H1 (cell line): ENCODE measurements around the gene SPEN. TPM values are rescaled to one million over a fixed set of nuclear protein-coding genes. Genes with fewer than 3 reads are reported as not detected.

Source experiments
- CTCF ChIA-PET: fragments of 300-600 bp; sonication (Branson Sonifier 250); formaldehyde crosslinking; loops from one replicate; lab custom pipeline; 2021; ENCODE audit not compliant: partially characterized antibody; lab: Charles Lee
- POLR2A ChIA-PET: fragments of 300-600 bp; sonication (Branson Sonifier 250); formaldehyde crosslinking; loops from one replicate; lab custom pipeline; 2021; ENCODE audit warnings: inconsistent platforms; ENCODE audit not compliant: partially characterized antibody; lab: Charles Lee
- DNase-seq, 2 experiments: peaks; one replicate each; pipeline versions ENCODE4 v3.0.0 to v3.0.0-alpha.2; 2010 to 2022; ENCODE audit warnings: low spot score in 2 of 2, low read depth in 1 of 2, mixed read lengths in 1 of 2
- FAIRE-seq: peaks from 2 replicates; lab custom pipeline; 2011; peaks lifted over from hg19 to GRCh38; lab: Jason Lieb, UNC
- H2AFZ ChIP-seq: 2 replicates; pipeline ENCODE4 v1.8.1; 2012; ENCODE audit warnings: low read length, inconsistent platforms
- H2AK5ac ChIP-seq: 2 replicates; pipeline ENCODE4 v1.6.1; 2013; ENCODE audit warnings: low read depth, low read length
- H2BK120ac ChIP-seq: replicated peaks from 2 replicates; pipeline ENCODE3; 2013; ENCODE audit warnings: low read depth, low read length, inconsistent platforms
- H2BK12ac ChIP-seq: 2 replicates; pipeline ENCODE4 v1.6.1; 2013; ENCODE audit warnings: low read depth, low read length
- H2BK15ac ChIP-seq: 2 replicates; pipeline ENCODE4 v1.6.1; 2013; ENCODE audit warnings: low read length
- H2BK20ac ChIP-seq: 2 replicates; pipeline ENCODE4 v1.6.1; 2013; ENCODE audit warnings: low read length
- H2BK5ac ChIP-seq: 2 replicates; pipeline ENCODE4 v1.6.1; 2013; ENCODE audit warnings: low read depth, low read length
- H3K14ac ChIP-seq: 2 replicates; pipeline ENCODE4 v1.6.1; 2013; ENCODE audit warnings: inconsistent platforms; ENCODE audit not compliant: insufficient read length
- H3K18ac ChIP-seq: 2 replicates; pipeline ENCODE4 v1.6.1; 2013; ENCODE audit warnings: low read length; ENCODE audit errors: extremely low read depth
- H3K23ac ChIP-seq: 2 replicates; pipeline ENCODE4 v1.6.1; 2013; ENCODE audit warnings: inconsistent platforms; ENCODE audit not compliant: insufficient read length
- H3K23me2 ChIP-seq: 2 replicates; pipeline ENCODE4 v1.6.1; 2013; ENCODE audit warnings: low read depth, low read length
- H3K27ac ChIP-seq: 2 replicates; pipeline ENCODE4 v1.6.1; 2011; ENCODE audit warnings: low read depth, low read length, inconsistent platforms
- H3K27me3 ChIP-seq, 4 experiments: replicated peaks in 1 of 4; 1 replicate in 1 of 4; 2 replicates in 3 of 4; pipeline versions ENCODE4 v1.6.1 to v1.8.1; 2011 to 2013; ENCODE audit warnings: low read length in 3 of 4, mild to moderate bottlenecking in 3 of 4, inconsistent platforms in 2 of 4, mixed read lengths in 2 of 4, moderate library complexity in 1 of 4; ENCODE audit not compliant: control insufficient read depth in 3 of 4, insufficient read depth in 3 of 4; ENCODE audit errors: extremely low read depth in 1 of 4
- H3K36me3 ChIP-seq, 4 experiments: 2 replicates each; pipeline versions ENCODE4 v1.6.1 to v1.8.1; 2011 to 2013; ENCODE audit warnings: mild to moderate bottlenecking in 4 of 4, low read length in 3 of 4, moderate library complexity in 2 of 4, control low read depth in 1 of 4, inconsistent platforms in 1 of 4; ENCODE audit not compliant: insufficient read depth in 4 of 4, control insufficient read depth in 2 of 4
- H3K4ac ChIP-seq: replicated peaks from 2 replicates; pipeline ENCODE3; 2013; ENCODE audit warnings: low read length, low read depth, mixed read lengths, inconsistent platforms; ENCODE audit not compliant: insufficient read length
- H3K4me1 ChIP-seq, 4 experiments: replicated peaks in 1 of 4; 1 replicate in 1 of 4; 2 replicates in 3 of 4; pipeline versions ENCODE4 v1.6.1 to v1.8.1; 2011 to 2013; ENCODE audit warnings: low read length in 3 of 4, inconsistent platforms in 2 of 4, mixed read lengths in 1 of 4; ENCODE audit not compliant: insufficient read depth in 4 of 4, control insufficient read depth in 3 of 4
- H3K4me2 ChIP-seq, 2 experiments: 2 replicates each; pipeline versions ENCODE4 v1.6.1 to v1.8.1; 2011 to 2013; ENCODE audit warnings: low read depth in 2 of 2, low read length in 2 of 2, control low read depth in 1 of 2, inconsistent platforms in 1 of 2, mild to moderate bottlenecking in 1 of 2; ENCODE audit not compliant: insufficient read depth in 1 of 2
- H3K4me3 ChIP-seq, 4 experiments: fragments of 200-600, 300-600 bp in 1 of 4; sonication (generic), shearing (Covaris generic), sonication (Bioruptor Twin) in 1 of 4; 2 replicates each; pipeline versions ENCODE4 v1.5.1 to v1.8.1; 2011 to 2016; ENCODE audit warnings: low read length in 4 of 4, low read depth in 3 of 4, control low read depth in 2 of 4, inconsistent platforms in 2 of 4, mild to moderate bottlenecking in 2 of 4, mixed read lengths in 1 of 4, moderate library complexity in 1 of 4; ENCODE audit not compliant: insufficient read depth in 2 of 4; ENCODE audit errors: extremely low read depth in 1 of 4
- H3K56ac ChIP-seq: replicated peaks from 2 replicates; pipeline ENCODE3; 2013; ENCODE audit warnings: low read depth, mild to moderate bottlenecking, mixed read lengths, low read length, inconsistent platforms; ENCODE audit not compliant: insufficient read length
- H3K79me1 ChIP-seq: 2 replicates; pipeline ENCODE4 v1.6.1; 2013; ENCODE audit warnings: low read depth, low read length, control low read depth
- H3K79me2 ChIP-seq, 2 experiments: 2 replicates each; pipeline versions ENCODE4 v1.6.1 to v1.8.1; 2012 to 2013; ENCODE audit warnings: low read length in 2 of 2, mild to moderate bottlenecking in 2 of 2, inconsistent platforms in 1 of 2; ENCODE audit not compliant: insufficient read depth in 2 of 2, control insufficient read depth in 1 of 2
- H3K9ac ChIP-seq, 4 experiments: replicated peaks in 1 of 4; 1 replicate in 1 of 4; 2 replicates in 3 of 4; pipeline versions ENCODE4 v1.6.1 to v1.8.1; 2011 to 2013; ENCODE audit warnings: low read depth in 3 of 4, low read length in 3 of 4, control low read depth in 2 of 4, mild to moderate bottlenecking in 2 of 4, moderate library complexity in 2 of 4, inconsistent platforms in 1 of 4; ENCODE audit errors: extremely low read depth in 1 of 4
- H3K9me3 ChIP-seq, 2 experiments: 2 replicates each; pipeline versions ENCODE4 v1.6.1 to v1.8.1; 2012 to 2013; ENCODE audit warnings: mild to moderate bottlenecking in 2 of 2, moderate library complexity in 2 of 2, control low read depth in 1 of 2, inconsistent platforms in 1 of 2, low read depth in 1 of 2, low read length in 1 of 2, mixed read lengths in 1 of 2; ENCODE audit not compliant: insufficient read depth in 2 of 2
- H4K20me1 ChIP-seq, 2 experiments: replicated peaks in 1 of 2; 2 replicates each; pipeline versions ENCODE3 to v1.8.1; 2011 to 2013; ENCODE audit warnings: inconsistent platforms in 2 of 2, low read length in 2 of 2, mild to moderate bottlenecking in 1 of 2; ENCODE audit not compliant: insufficient read depth in 2 of 2, control insufficient read depth in 1 of 2
- H4K5ac ChIP-seq: 2 replicates; pipeline ENCODE4 v1.6.1; 2013; ENCODE audit warnings: low read length, low read depth, mixed read lengths, inconsistent platforms; ENCODE audit not compliant: insufficient read length
- H4K8ac ChIP-seq: 2 replicates; pipeline ENCODE4 v1.8.0; 2013; ENCODE audit warnings: mild to moderate bottlenecking, moderate library complexity, low read length, inconsistent platforms; ENCODE audit not compliant: insufficient read depth; ENCODE audit errors: extremely low read depth
- H4K91ac ChIP-seq: replicated peaks from 2 replicates; pipeline ENCODE3; 2013; ENCODE audit warnings: low read length, mixed read lengths, inconsistent platforms; ENCODE audit not compliant: insufficient read length
- ASH2L ChIP-seq: fragments of 200-600, 300-600 bp; sonication (generic); IDR thresholded peaks from one replicate; pipeline ENCODE4 v1.7.1; 2017; ENCODE audit warnings: low read length
- CEBPB ChIP-seq: IDR thresholded peaks from 2 replicates; pipeline ENCODE4 v1.6.1; 2012; ENCODE audit warnings: low read depth, low read length
- GTF2F1 ChIP-seq: IDR thresholded peaks from 2 replicates; pipeline ENCODE4 v1.6.1; 2012; ENCODE audit warnings: low read depth, low read length, improper control_type of control experiment, borderline replicate concordance
- MAFK ChIP-seq: IDR thresholded peaks from 2 replicates; pipeline ENCODE4 v1.6.1; 2012; ENCODE audit warnings: low read depth, mild to moderate bottlenecking, improper control_type of control experiment, low read length
- RFX5 ChIP-seq: IDR thresholded peaks from 2 replicates; pipeline ENCODE4 v1.6.1; 2011; ENCODE audit warnings: low read depth, low read length, improper control_type of control experiment, borderline replicate concordance
- SIX5 ChIP-seq: IDR thresholded peaks from 2 replicates; pipeline ENCODE4 v1.6.1; 2011; ENCODE audit warnings: mild to moderate bottlenecking, low read depth, low read length
- WGBS, 2 experiments: shearing (Covaris generic) in 1 of 2; methylation state at CpG; one replicate each; pipeline versions ENCODE4 v1.1.6 to v1.1.7; 2013 to 2015; ENCODE audit warnings: low lambda C conversion rate in 2 of 2, mixed read lengths in 2 of 2, inconsistent platforms in 1 of 2, low coverage in 1 of 2, missing lambda C conversion rate in 1 of 2; ENCODE audit not compliant: insufficient replicate concordance in 2 of 2, insufficient coverage in 1 of 2, insufficient read length in 1 of 2; ENCODE audit errors: extremely low coverage in 1 of 2, missing lambda C conversion rate in 1 of 2; 5-methylcytosine and 5-hydroxymethylcytosine counted together
- polyA plus RNA-seq, 7 experiments: library from polyadenylated mRNA; depleted of rRNA in 3 of 7; stranded (reverse) in 5 of 7; unstranded in 2 of 7; fragments of >200 nt in 5 of 7; fragments of 200-250 nt in 2 of 7; gene quantifications; 1 replicate in 5 of 7; 2 replicates in 1 of 7; 4 replicates in 1 of 7; pipeline versions ENCODE4 v1.2.1 to v1.2.3, GENCODE V29; 2011 to 2013; ENCODE audit warnings: missing spikeins in 2 of 7, mixed read lengths in 2 of 7
- total RNA-seq: library from RNA; stranded (reverse); fragmentation: NEBNext Ultra II Directional; extraction: Animal tissue kit (Norgen Biotek cat#: 25700); gene quantifications from 2 replicates; pipeline ENCODE4 v1.2.1, GENCODE V29; 2021
- TF ChIP-seq, protein P1 (sequence below): IDR thresholded peaks from 2 replicates; pipeline ENCODE4 v1.6.1; 2012; ENCODE audit warnings: inconsistent platforms

The SPEN gene
- total and polyA plus RNA-seq, 2 of the 8 experiments (the other 6 are each of a cell fraction or from before 2014, with no cell fraction given) = 12.5 to 52.1 TPM

DNA sequence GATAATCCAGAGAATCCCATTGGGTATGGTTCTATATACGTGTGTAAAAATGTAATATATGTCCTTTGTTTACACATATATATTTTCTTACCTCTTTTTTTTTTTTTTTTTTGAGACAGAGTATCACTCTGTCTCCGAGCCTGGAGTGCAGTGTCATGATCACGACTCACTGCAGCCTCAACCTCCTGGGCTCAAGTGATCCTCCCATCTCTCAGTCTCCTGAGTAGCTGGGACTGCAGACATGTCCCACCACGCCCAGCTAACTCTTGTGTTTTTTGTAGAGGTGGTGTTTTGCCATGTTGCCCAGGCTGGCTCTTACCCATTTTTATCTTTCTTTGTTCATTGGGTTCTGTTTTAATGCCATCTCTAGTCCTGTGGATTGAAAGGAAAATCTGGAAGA is 68.9 kb downstream of the SPEN start:
- H3K4me3 ChIP-seq = no peak overlapping the region
- ChIA-PET CTCF (interaction anchor here (1.1 to 1.5 kb wide), 2 partner anchors 20 to 21 kb away, joined by 3 to 11 read pairs; no protein-coding TSS in a partner anchor), POLR2A (no interaction called here)
- H2BK5ac ChIP-seq = no peak overlapping the region
- peaks cover 4 to 47% (median 18%) of the 10 kb centered on the region in 4 experiments; a peak in 7 of 8 replicates for H3K36me3 ChIP-seq
- H3K27me3 ChIP-seq = no peaks in the 10 kb centered on the region
- no peak overlapping the region for H3K23ac ChIP-seq
- no peak overlapping the region for H4K8ac ChIP-seq
- no peaks in the 10 kb centered on the region for H3K4me1 ChIP-seq
- H2BK120ac ChIP-seq = no peak overlapping the region
- H3K9me3 ChIP-seq = no peaks in the 10 kb centered on the region
- no peaks in the 10 kb centered on the region for H4K20me1 ChIP-seq
- no peak overlapping the region for H2BK12ac ChIP-seq
- no peak overlapping the region for H4K91ac ChIP-seq
- no peak overlapping the region for H3K56ac ChIP-seq
- TF ChIP-seq ASH2L (no peak), RFX5 (no peak), CEBPB (no peak), MAFK (no peak), SIX5 (no peak), GTF2F1 (no peak)
- TF ChIP-seq, protein P1, sequence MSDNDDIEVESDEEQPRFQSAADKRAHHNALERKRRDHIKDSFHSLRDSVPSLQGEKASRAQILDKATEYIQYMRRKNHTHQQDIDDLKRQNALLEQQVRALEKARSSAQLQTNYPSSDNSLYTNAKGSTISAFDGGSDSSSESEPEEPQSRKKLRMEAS = no peak
- no peak overlapping the region for H3K18ac ChIP-seq
- H3K27ac ChIP-seq = no peak overlapping the region
- H3K79me1 ChIP-seq = no peaks in the 10 kb centered on the region; the same call in 1 of the 2 replicates
- no peaks in the 10 kb centered on the region for H3K23me2 ChIP-seq
- H3K14ac ChIP-seq = no peak overlapping the region
- H2AK5ac ChIP-seq = no peak overlapping the region
- no peak overlapping the region for H2BK15ac ChIP-seq
- no peak overlapping the region for H2AFZ ChIP-seq
- no peaks in the 10 kb centered on the region; a peak in 2 of 4 replicates for H3K79me2 ChIP-seq
- no peak overlapping the region for H4K5ac ChIP-seq
- H3K4ac ChIP-seq = no peak overlapping the region
- FAIRE-seq = no peak
- no peak for DNase-seq
- H3K4me2 ChIP-seq = no peak overlapping the region
- WGBS, 2 experiments = 95% methylated on average over 4 of the region's 4 CpGs; no CpG with 5 or more reads in 1 of the 2 experiments
- H3K9ac ChIP-seq = no peak overlapping the region
- H2BK20ac ChIP-seq = no peak overlapping the region
